SK-N-SH treated with all-trans-retinoic acid at 6 μM for 48 hours (cell line): Measurements from ENCODE around the gene STRA6.
A peak's percentile ranks its signal among the peaks of the same experiment; 100 is the strongest.

ENCODE experiments used
- ATAC-seq: fragments of 200-7000 bp; cut with Tn5 transposase; 3 replicates; pipeline ENCODE4 v1.9.1; 2020; ENCODE audit warnings: mild to moderate bottlenecking, moderate library complexity
- CSDC2 ChIP-seq: fragments of 250-450 bp; sonication (Bioruptor Pico); IDR thresholded peaks from 2 replicates; pipeline ENCODE4 v1.5.0; 2020; ENCODE audit warnings: mild to moderate bottlenecking, moderate library complexity
- ISL1 ChIP-seq: fragments of 250-450 bp; sonication (Bioruptor Pico); IDR thresholded peaks from 2 replicates; pipeline ENCODE4 v2.1.2; 2022; ENCODE audit warnings: mild to moderate bottlenecking, moderate library complexity
- PATZ1 ChIP-seq: fragments of 250-450 bp; sonication (Bioruptor Pico); IDR thresholded peaks from 2 replicates; pipeline ENCODE4 v1.8.0; 2020; ENCODE audit warnings: mild to moderate bottlenecking, moderate library complexity, borderline replicate concordance
- RARB ChIP-seq: fragments of 250-450 bp; sonication (Bioruptor Pico); IDR thresholded peaks from 2 replicates; pipeline ENCODE4 v1.8.0; 2021; ENCODE audit warnings: mild to moderate bottlenecking, moderate library complexity
- SNAI2 ChIP-seq: fragments of 250-450 bp; sonication (Bioruptor Pico); IDR thresholded peaks from 2 replicates; pipeline ENCODE4 v1.5.0; 2020; ENCODE audit warnings: mild to moderate bottlenecking, moderate library complexity
- TCF4 ChIP-seq: fragments of 250-450 bp; sonication (Bioruptor Pico); IDR thresholded peaks from 2 replicates; pipeline ENCODE4 v1.8.0; 2021; ENCODE audit warnings: mild to moderate bottlenecking, moderate library complexity, borderline replicate concordance
- TOX ChIP-seq: fragments of 250-450 bp; sonication (Bioruptor Pico); IDR thresholded peaks from 2 replicates; pipeline ENCODE4 v1.8.0; 2021; ENCODE audit warnings: mild to moderate bottlenecking, moderate library complexity, borderline replicate concordance
- ZC3H10 ChIP-seq: fragments of 250-450 bp; sonication (Bioruptor Pico); IDR thresholded peaks from 2 replicates; pipeline ENCODE4 v1.5.1; 2021; ENCODE audit warnings: mild to moderate bottlenecking, moderate library complexity
- ZFP3 ChIP-seq: fragments of 250-450 bp; sonication (Bioruptor Pico); IDR thresholded peaks from 2 replicates; pipeline ENCODE4 v1.5.0; 2020; ENCODE audit warnings: mild to moderate bottlenecking, moderate library complexity
- ZFP30 ChIP-seq: fragments of 450-650 bp; formaldehyde crosslinking; IDR thresholded peaks from 2 replicates; pipeline ENCODE4 v1.5.0; 2022; ENCODE audit warnings: mild to moderate bottlenecking, moderate library complexity
- ZNF565 ChIP-seq: fragments of 450-650 bp; formaldehyde crosslinking; conservative IDR thresholded peaks from 2 replicates; pipeline ENCODE4 v1.5.0; 2020; ENCODE audit warnings: low read depth, mild to moderate bottlenecking, moderate library complexity
- ZNF8 ChIP-seq: fragments of 450-650 bp; formaldehyde crosslinking; IDR thresholded peaks from 2 replicates; pipeline ENCODE4 v1.5.0; 2020; ENCODE audit warnings: mild to moderate bottlenecking, moderate library complexity
- TF ChIP-seq, protein P1 (sequence below): fragments of 250-450 bp; sonication (Bioruptor Pico); IDR thresholded peaks from 2 replicates; pipeline ENCODE4 v1.5.0; 2020; ENCODE audit warnings: mild to moderate bottlenecking, moderate library complexity
- TF ChIP-seq, protein P2 (sequence below): fragments of 250-450 bp; sonication (Bioruptor Pico); IDR thresholded peaks from 2 replicates; pipeline ENCODE4 v1.5.1; 2021; ENCODE audit warnings: mild to moderate bottlenecking, moderate library complexity

STRA6 gene

GRCh38 chr15:74196175-74196574, 6.4 kb downstream of the STRA6 start:
- 0 out of 2 replicates have a peak, but pooled peaks have one; percentile 7 for TF ChIP-seq ZC3H10 (CRISPR knock-in tag)
- TF ChIP-seq PATZ1 (CRISPR knock-in tag): no peak
- TF ChIP-seq ZFP3 (CRISPR knock-in tag): 0 out of 2 replicates have a peak, but pooled peaks have one; percentile 75
- TF ChIP-seq ZNF8 (CRISPR knock-in tag): no peak
- ATAC-seq: peak; percentile 60

DNA sequence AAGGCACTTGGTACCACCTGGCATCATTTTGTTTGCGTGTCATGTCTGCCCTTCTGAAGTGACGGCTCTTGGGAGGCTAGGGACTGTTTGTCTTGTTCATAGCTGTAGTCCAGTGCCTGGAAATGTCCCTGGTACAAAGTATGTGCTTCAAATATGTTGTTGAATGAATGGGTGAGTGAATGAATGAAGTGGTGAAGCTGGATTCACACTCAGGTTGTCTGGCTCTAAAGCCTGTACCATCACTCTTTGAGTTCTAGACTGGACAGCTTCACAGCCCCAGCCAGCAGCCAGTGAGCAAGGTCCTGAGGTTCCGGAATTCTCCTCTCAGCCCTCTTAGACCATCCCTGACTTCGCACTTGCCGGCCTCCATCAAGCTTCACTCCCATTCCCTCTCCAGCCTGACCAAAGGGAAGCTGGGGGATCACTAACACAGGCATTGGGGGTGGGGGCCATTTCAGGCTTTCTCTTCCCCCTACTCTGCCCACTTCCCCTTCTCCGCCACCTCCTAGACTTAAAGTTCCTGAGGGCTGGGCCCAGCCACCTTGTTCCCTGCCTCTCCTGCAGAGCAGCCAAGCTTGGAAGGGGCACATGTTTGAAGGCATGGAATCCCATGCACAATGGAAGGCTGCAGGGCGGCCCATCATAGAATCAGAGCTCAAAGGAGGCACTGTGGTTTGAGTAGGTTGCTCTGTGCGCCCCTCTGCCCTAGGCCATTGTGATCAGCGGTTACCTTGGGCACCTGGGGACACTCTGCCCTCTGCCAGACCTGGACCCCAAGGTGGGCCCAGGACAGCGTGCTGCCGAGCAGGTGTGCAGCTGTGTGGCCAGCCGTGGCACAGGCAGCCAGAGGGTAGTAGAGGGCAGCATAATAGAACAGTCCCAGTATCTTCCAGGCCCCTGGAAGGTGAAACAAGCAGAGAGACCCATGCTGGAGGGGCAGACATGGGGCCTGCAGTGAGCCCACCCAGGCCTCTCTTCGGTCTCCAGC, 7.7 kb downstream of the STRA6 start:
- ATAC-seq: no peak
- TF ChIP-seq ZFP30 (no peak), ZNF8 (CRISPR knock-in tag) (no peak), CSDC2 (CRISPR knock-in tag) (no peak), SNAI2 (no peak), ZC3H10 (CRISPR knock-in tag) (no peak), TOX (CRISPR knock-in tag) (no peak), PATZ1 (CRISPR knock-in tag) (no peak), ISL1 (CRISPR knock-in tag) (no peak), ZNF565 (CRISPR knock-in tag) (no peak), TCF4 (CRISPR knock-in tag) (no peak)
- TF ChIP-seq, protein P1, sequence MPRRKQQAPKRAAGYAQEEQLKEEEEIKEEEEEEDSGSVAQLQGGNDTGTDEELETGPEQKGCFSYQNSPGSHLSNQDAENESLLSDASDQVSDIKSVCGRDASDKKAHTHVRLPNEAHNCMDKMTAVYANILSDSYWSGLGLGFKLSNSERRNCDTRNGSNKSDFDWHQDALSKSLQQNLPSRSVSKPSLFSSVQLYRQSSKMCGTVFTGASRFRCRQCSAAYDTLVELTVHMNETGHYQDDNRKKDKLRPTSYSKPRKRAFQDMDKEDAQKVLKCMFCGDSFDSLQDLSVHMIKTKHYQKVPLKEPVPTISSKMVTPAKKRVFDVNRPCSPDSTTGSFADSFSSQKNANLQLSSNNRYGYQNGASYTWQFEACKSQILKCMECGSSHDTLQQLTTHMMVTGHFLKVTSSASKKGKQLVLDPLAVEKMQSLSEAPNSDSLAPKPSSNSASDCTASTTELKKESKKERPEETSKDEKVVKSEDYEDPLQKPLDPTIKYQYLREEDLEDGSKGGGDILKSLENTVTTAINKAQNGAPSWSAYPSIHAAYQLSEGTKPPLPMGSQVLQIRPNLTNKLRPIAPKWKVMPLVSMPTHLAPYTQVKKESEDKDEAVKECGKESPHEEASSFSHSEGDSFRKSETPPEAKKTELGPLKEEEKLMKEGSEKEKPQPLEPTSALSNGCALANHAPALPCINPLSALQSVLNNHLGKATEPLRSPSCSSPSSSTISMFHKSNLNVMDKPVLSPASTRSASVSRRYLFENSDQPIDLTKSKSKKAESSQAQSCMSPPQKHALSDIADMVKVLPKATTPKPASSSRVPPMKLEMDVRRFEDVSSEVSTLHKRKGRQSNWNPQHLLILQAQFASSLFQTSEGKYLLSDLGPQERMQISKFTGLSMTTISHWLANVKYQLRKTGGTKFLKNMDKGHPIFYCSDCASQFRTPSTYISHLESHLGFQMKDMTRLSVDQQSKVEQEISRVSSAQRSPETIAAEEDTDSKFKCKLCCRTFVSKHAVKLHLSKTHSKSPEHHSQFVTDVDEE (CRISPR knock-in tag): no peak

GRCh38 chr15:74193905-74194304, 8.7 kb downstream of the STRA6 start:
- TF ChIP-seq ZNF565 (CRISPR knock-in tag) (no peak), PATZ1 (CRISPR knock-in tag) (no peak), RARB (CRISPR knock-in tag) (no peak), ISL1 (CRISPR knock-in tag) (no peak)
- TF ChIP-seq, protein P2, sequence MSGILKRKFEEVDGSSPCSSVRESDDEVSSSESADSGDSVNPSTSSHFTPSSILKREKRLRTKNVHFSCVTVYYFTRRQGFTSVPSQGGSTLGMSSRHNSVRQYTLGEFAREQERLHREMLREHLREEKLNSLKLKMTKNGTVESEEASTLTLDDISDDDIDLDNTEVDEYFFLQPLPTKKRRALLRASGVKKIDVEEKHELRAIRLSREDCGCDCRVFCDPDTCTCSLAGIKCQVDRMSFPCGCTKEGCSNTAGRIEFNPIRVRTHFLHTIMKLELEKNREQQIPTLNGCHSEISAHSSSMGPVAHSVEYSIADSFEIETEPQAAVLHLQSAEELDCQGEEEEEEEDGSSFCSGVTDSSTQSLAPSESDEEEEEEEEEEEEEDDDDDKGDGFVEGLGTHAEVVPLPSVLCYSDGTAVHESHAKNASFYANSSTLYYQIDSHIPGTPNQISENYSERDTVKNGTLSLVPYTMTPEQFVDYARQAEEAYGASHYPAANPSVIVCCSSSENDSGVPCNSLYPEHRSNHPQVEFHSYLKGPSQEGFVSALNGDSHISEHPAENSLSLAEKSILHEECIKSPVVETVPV (CRISPR knock-in tag): no peak
- TF ChIP-seq, protein P1 (CRISPR knock-in tag): no peak
- no peak for ATAC-seq
